NB4 (cell line): ENCODE measurements around the gene GPRC5A.

ENCODE experiments used
- MAX ChIP-seq: IDR thresholded peaks from 2 replicates; pipeline ENCODE4 v1.6.1; 2011; ENCODE audit warnings: low read depth, low read length
- POLR2A ChIP-seq: IDR thresholded peaks from 2 replicates; pipeline ENCODE4 v1.6.1; 2011; ENCODE audit warnings: mild to moderate bottlenecking; ENCODE audit not compliant: insufficient read length; ENCODE audit errors: extremely low read depth
- TF ChIP-seq, protein P1 (sequence below): IDR thresholded peaks from one replicate; pipeline ENCODE4 v1.5.1; 2012; ENCODE audit warnings: low read depth, low read length

DNA sequence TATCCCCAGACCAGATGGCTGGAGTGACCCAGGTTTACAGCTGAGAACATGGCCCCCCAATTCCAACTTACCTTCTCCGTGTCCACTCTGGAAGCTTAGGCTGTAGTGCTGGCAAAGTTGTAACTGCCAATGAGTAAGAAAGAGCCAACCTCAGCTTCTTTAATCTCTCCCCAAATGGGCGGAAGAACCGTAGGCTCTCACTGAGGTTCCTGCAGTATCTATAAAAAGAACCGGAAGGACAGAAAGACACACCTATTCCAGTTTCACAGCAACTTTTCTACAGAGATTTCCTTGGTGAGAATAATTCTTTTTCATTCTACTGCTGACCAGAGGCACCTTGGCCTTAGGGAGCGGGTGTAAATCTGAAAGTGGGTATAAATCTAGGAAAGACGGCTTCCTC is 60.7 kb downstream of the GPRC5A start, which contains the start of gene GPRC5D:
- TF ChIP-seq, protein P1, sequence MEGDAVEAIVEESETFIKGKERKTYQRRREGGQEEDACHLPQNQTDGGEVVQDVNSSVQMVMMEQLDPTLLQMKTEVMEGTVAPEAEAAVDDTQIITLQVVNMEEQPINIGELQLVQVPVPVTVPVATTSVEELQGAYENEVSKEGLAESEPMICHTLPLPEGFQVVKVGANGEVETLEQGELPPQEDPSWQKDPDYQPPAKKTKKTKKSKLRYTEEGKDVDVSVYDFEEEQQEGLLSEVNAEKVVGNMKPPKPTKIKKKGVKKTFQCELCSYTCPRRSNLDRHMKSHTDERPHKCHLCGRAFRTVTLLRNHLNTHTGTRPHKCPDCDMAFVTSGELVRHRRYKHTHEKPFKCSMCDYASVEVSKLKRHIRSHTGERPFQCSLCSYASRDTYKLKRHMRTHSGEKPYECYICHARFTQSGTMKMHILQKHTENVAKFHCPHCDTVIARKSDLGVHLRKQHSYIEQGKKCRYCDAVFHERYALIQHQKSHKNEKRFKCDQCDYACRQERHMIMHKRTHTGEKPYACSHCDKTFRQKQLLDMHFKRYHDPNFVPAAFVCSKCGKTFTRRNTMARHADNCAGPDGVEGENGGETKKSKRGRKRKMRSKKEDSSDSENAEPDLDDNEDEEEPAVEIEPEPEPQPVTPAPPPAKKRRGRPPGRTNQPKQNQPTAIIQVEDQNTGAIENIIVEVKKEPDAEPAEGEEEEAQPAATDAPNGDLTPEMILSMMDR = no peak
- no peak for TF ChIP-seq MAX
- TF ChIP-seq POLR2A = no peak
